IMR-90 (cell line): ENCODE data around the gene CLN3. TPM values are rescaled to one million over a fixed set of nuclear protein-coding genes. Genes with fewer than 3 reads are reported as not detected.
"Not testable (repeated sequence)": the region's sequence is repeated elsewhere in the genome, so short reads cannot be mapped to it uniquely, and the experiment has no call there.

Experiments
- ATAC-seq: fragments of 200-7000 bp; cut with Tn5 transposase; 2 replicates; pipeline ENCODE4 v1.9.1; 2020; ENCODE audit warnings: low read depth, mild to moderate bottlenecking, moderate library complexity
- BruUV-seq: library from RNA; stranded (reverse); fragments of 400-500 nt; replicated peaks from 2 replicates; lab custom pipeline; 2021; lab: Mats Ljungman, UMichigan
- CTCF ChIA-PET: fragments of 300-600 bp; formaldehyde crosslinking; extraction: SDS; loops from one replicate; lab custom pipeline; 2021; ENCODE audit warnings: antibody characterized with exemption; lab: Yijun Ruan, JAX
- POLR2A ChIA-PET: fragments of 300-600 bp; sonication (Branson Sonifier 250); formaldehyde crosslinking; loops from one replicate; lab custom pipeline; 2022; ENCODE audit warnings: antibody characterized with exemption; ENCODE audit not compliant: unreplicated experiment; lab: Charles Lee
- DNase-seq: peaks from one replicate; pipeline ENCODE4 v3.0.0; 2013
- H2AFZ ChIP-seq: replicated peaks from 2 replicates; pipeline ENCODE3; 2013; ENCODE audit warnings: low read length, mild to moderate bottlenecking; ENCODE audit not compliant: poor library complexity
- H2AK5ac ChIP-seq: 2 replicates; pipeline ENCODE4 v1.6.1; 2013; ENCODE audit warnings: low read depth, low read length, inconsistent platforms
- H2AK9ac ChIP-seq: replicated peaks from 2 replicates; pipeline ENCODE3; 2013; ENCODE audit warnings: mild to moderate bottlenecking, low read depth, low read length, moderate library complexity; ENCODE audit not compliant: poor library complexity
- H2BK120ac ChIP-seq: 2 replicates; pipeline ENCODE4 v1.6.1; 2013; ENCODE audit warnings: low read depth, low read length, inconsistent platforms
- H2BK15ac ChIP-seq: 3 replicates; pipeline ENCODE4 v1.6.1; 2013; ENCODE audit warnings: low read depth, low read length, inconsistent platforms
- H2BK20ac ChIP-seq: 2 replicates; pipeline ENCODE4 v1.6.1; 2013; ENCODE audit warnings: low read depth, mild to moderate bottlenecking, inconsistent platforms, low read length, moderate library complexity
- H2BK5ac ChIP-seq: 2 replicates; pipeline ENCODE4 v1.6.1; 2013; ENCODE audit warnings: mild to moderate bottlenecking, low read depth, low read length, inconsistent platforms; ENCODE audit not compliant: poor library complexity, severe bottlenecking
- H3K14ac ChIP-seq: replicated peaks from 2 replicates; pipeline ENCODE4 v1.6.1; 2013; ENCODE audit warnings: low read depth, low read length, inconsistent platforms
- H3K18ac ChIP-seq: 2 replicates; pipeline ENCODE4 v1.6.1; 2013; ENCODE audit warnings: low read depth, low read length, control low read depth
- H3K23ac ChIP-seq: 2 replicates; pipeline ENCODE4 v1.6.1; 2013; ENCODE audit warnings: low read depth, low read length, inconsistent platforms
- H3K27ac ChIP-seq: 2 replicates; pipeline ENCODE4 v1.5.1; 2013; ENCODE audit warnings: mild to moderate bottlenecking, control low read depth, low read length; ENCODE audit not compliant: insufficient read depth
- H3K27me3 ChIP-seq: 2 replicates; pipeline ENCODE4 v1.6.1; 2013; ENCODE audit warnings: low read length; ENCODE audit not compliant: control insufficient read depth, insufficient read depth
- H3K36me3 ChIP-seq: 2 replicates; pipeline ENCODE4 v1.6.1; 2013; ENCODE audit warnings: low read length, mixed read lengths; ENCODE audit not compliant: control insufficient read depth, insufficient read depth
- H3K4ac ChIP-seq: 2 replicates; pipeline ENCODE4 v1.6.1; 2013; ENCODE audit warnings: low read depth, low read length, inconsistent platforms
- H3K4me1 ChIP-seq: 2 replicates; pipeline ENCODE4 v1.6.1; 2013; ENCODE audit warnings: low read length, mixed read lengths; ENCODE audit not compliant: control insufficient read depth, insufficient read depth
- H3K4me2 ChIP-seq: 2 replicates; pipeline ENCODE4 v1.6.1; 2013; ENCODE audit warnings: low read depth, mild to moderate bottlenecking, control low read depth, low read length, moderate library complexity
- H3K4me3 ChIP-seq: 2 replicates; pipeline ENCODE4 v1.5.1; 2013; ENCODE audit warnings: low read depth, mild to moderate bottlenecking, control low read depth, low read length, moderate library complexity; ENCODE audit not compliant: insufficient read depth
- H3K56ac ChIP-seq: 2 replicates; pipeline ENCODE4 v1.6.1; 2013; ENCODE audit warnings: low read length, inconsistent platforms; ENCODE audit not compliant: insufficient read depth; ENCODE audit errors: extremely low read depth
- H3K79me1 ChIP-seq, 2 experiments: 2 replicates each; pipeline ENCODE4 v1.6.1; 2013; ENCODE audit warnings: low read length in 2 of 2, inconsistent platforms in 1 of 2, low read depth in 1 of 2
- H3K9ac ChIP-seq: 2 replicates; pipeline ENCODE4 v1.6.1; 2013; ENCODE audit warnings: low read depth, low read length, control low read depth
- H3K9me1 ChIP-seq: 2 replicates; pipeline ENCODE4 v1.6.1; 2013; ENCODE audit warnings: low read length, inconsistent platforms; ENCODE audit not compliant: insufficient read depth
- H3K9me3 ChIP-seq: 2 replicates; pipeline ENCODE4 v1.6.1; 2013; ENCODE audit warnings: low read length; ENCODE audit not compliant: control insufficient read depth, insufficient read depth
- H4K20me1 ChIP-seq: 2 replicates; pipeline ENCODE4 v1.6.1; 2013; ENCODE audit warnings: low read length, inconsistent platforms; ENCODE audit not compliant: insufficient read depth
- H4K5ac ChIP-seq: 2 replicates; pipeline ENCODE4 v1.6.1; 2013; ENCODE audit warnings: mild to moderate bottlenecking, low read depth, low read length, control low read depth
- H4K8ac ChIP-seq, 2 experiments: 2 replicates each; pipeline ENCODE4 v1.6.1; 2013; ENCODE audit warnings: low read depth in 2 of 2, low read length in 2 of 2, control low read depth in 1 of 2, inconsistent platforms in 1 of 2
- H4K91ac ChIP-seq: 2 replicates; pipeline ENCODE4 v1.6.1; 2013; ENCODE audit warnings: low read depth, low read length, inconsistent platforms; ENCODE audit not compliant: insufficient read depth
- WGBS, 2 experiments: methylation state at CpG; one replicate each; pipeline versions ENCODE4 v1.1.5 to v1.1.7; 2013; ENCODE audit warnings: missing lambda C conversion rate in 2 of 2; ENCODE audit not compliant: insufficient read length in 1 of 2; ENCODE audit errors: extremely low coverage in 2 of 2; 5-methylcytosine and 5-hydroxymethylcytosine counted together
- dilution Hi-C: fragments of 300-500 bp; cut with HindIII; formaldehyde crosslinking; loops from one replicate; pipeline ENCODE4 v1.14.3; 2018; ENCODE audit warnings: low sequenced_read_pairs; ENCODE audit not compliant: unreplicated experiment
- in situ Hi-C: fragments of 300-500 bp; cut with MboI; formaldehyde crosslinking; loops from 3 replicates; pipeline ENCODE4 v1.14.3; 2019; ENCODE audit warnings: low sequenced_read_pairs, inconsistent platforms, mixed read lengths
- intact Hi-C: fragments of 100-400 bp; cut with micrococcal nuclease; formaldehyde crosslinking; loops from 2 replicates; pipeline ENCODE4 v1.10.0; 2022
- polyA plus RNA-seq, 3 experiments: library from polyadenylated mRNA; depleted of rRNA; stranded (reverse); fragments of >200 nt; gene quantifications; 2 replicates each; pipeline ENCODE4 v1.2.3, GENCODE V29; 2012; ENCODE audit warnings: low replicate concordance in 1 of 3
- total RNA-seq: library from RNA; depleted of rRNA; stranded (reverse); fragments of >200 nt; gene quantifications from 2 replicates; pipeline ENCODE4 v1.2.3, GENCODE V29; 2012

CLN3 gene
- total and polyA plus RNA-seq, 2 of the 4 experiments (the other 2 are of a cell fraction), result 3.9 to 15.9 TPM

- CTCF ChIA-PET, dilution Hi-C loops, in situ Hi-C loops: not testable (repeated sequence)
These were observed 53.0 kb downstream of the CLN3 start for GRCh38 chr16:28438899-28439298.

GRCh38 chr16:28435340-28435739 is 56.5 kb downstream of the CLN3 start:
- dilution Hi-C loops, intact Hi-C loops: not testable (repeated sequence)

More at GRCh38 chr16:28438899-28439298, 53.0 kb downstream of the CLN3 start:
- WGBS, 2 experiments, result no CpG with 5 or more reads among the region's 6 CpGs
- H3K9me1 ChIP-seq, H2AK5ac ChIP-seq, BruUV-seq, POLR2A ChIA-PET, H3K36me3 ChIP-seq, H3K4me1 ChIP-seq, H3K9ac ChIP-seq, H3K27me3 ChIP-seq, H3K18ac ChIP-seq, H2BK120ac ChIP-seq, H3K56ac ChIP-seq, H3K4me2 ChIP-seq, H3K4ac ChIP-seq, H2BK5ac ChIP-seq, intact Hi-C loops, H2BK20ac ChIP-seq, H2BK15ac ChIP-seq, H3K79me1 ChIP-seq, H4K5ac ChIP-seq, DNase-seq, H3K9me3 ChIP-seq, H4K91ac ChIP-seq, H2AK9ac ChIP-seq, ATAC-seq, H2AFZ ChIP-seq, H4K20me1 ChIP-seq, H3K14ac ChIP-seq, H3K4me3 ChIP-seq, H3K27ac ChIP-seq, H3K23ac ChIP-seq, H4K8ac ChIP-seq: not testable (repeated sequence)

More at GRCh38 chr16:28435340-28435739, 56.5 kb downstream of the CLN3 start:
- CTCF ChIA-PET, H3K23ac ChIP-seq, H3K9me3 ChIP-seq, H2AK9ac ChIP-seq, H3K27ac ChIP-seq, in situ Hi-C loops, DNase-seq, H3K18ac ChIP-seq, POLR2A ChIA-PET, H3K79me1 ChIP-seq, BruUV-seq, H2AK5ac ChIP-seq, H3K56ac ChIP-seq, H2BK5ac ChIP-seq, H4K20me1 ChIP-seq, ATAC-seq, H2BK20ac ChIP-seq, H2BK120ac ChIP-seq, H4K91ac ChIP-seq, H3K4me3 ChIP-seq, H3K9ac ChIP-seq, H3K9me1 ChIP-seq, H4K5ac ChIP-seq, H3K4me1 ChIP-seq, H3K36me3 ChIP-seq, H3K4me2 ChIP-seq, H2AFZ ChIP-seq, H4K8ac ChIP-seq, H3K4ac ChIP-seq, H2BK15ac ChIP-seq, H3K14ac ChIP-seq, H3K27me3 ChIP-seq: not testable (repeated sequence)
- WGBS, 2 experiments, result no CpG with 5 or more reads among the region's 29 CpGs
